HL-60 (cell line): ENCODE results near the gene PGAM2.
"Not testable (repeated sequence)": the region's sequence is repeated elsewhere in the genome, so short reads cannot be mapped to it uniquely, and the experiment has no call there.

Experiments used
- CTCF ChIP-seq: IDR thresholded peaks from one replicate; pipeline ENCODE4 v1.5.1; 2011; ENCODE audit warnings: low read length, control low read depth, inconsistent platforms; ENCODE audit not compliant: insufficient read depth
- POLR2AphosphoS5 ChIP-seq: IDR thresholded peaks from 2 replicates; pipeline ENCODE4 v1.6.1; 2012; ENCODE audit warnings: low read depth

GRCh38 chr7:44022796-44023467 is 42.4 kb downstream of the PGAM2 start:
- not testable (repeated sequence) for TF ChIP-seq CTCF, POLR2AphosphoS5
